Breast epithelium (tissue), 3 donors: ENCODE data around the gene GFOD2.

Source experiments
- POLR2A ChIP-seq: fragments of 450-650 bp; IDR thresholded peaks from one replicate; pipeline ENCODE4 v1.6.1; 2016; ENCODE audit warnings: antibody characterized with exemption, mild to moderate bottlenecking, moderate library complexity
- TF ChIP-seq, protein P1 (sequence below), 3 donors: fragments of 450-650 bp; IDR thresholded peaks; one replicate each; pipeline ENCODE4 v1.5.1; 2016 to 2017; ENCODE audit warnings: antibody characterized with exemption in 3 of 3, mild to moderate bottlenecking in 3 of 3, moderate library complexity in 3 of 3

DNA sequence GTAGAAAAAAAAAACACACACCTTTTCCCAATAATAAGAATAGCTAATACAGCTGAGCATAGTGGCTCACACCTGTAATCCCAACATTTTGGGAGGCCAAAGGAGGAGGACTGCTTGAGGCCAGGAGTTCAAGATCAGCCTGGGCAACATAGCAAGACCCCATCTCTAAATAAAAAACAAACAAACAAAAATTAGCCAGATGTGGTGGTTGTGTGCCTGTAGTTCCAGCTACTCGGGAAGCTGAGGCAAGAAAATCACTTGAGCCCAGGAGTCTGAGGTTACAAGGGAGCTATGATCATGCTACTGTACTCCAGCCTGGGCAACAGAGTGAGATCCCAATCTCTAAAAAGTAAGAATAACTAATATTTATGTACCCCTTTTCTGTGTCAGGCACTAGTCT is 42.8 kb upstream of the GFOD2 start:
- TF ChIP-seq, protein P1, sequence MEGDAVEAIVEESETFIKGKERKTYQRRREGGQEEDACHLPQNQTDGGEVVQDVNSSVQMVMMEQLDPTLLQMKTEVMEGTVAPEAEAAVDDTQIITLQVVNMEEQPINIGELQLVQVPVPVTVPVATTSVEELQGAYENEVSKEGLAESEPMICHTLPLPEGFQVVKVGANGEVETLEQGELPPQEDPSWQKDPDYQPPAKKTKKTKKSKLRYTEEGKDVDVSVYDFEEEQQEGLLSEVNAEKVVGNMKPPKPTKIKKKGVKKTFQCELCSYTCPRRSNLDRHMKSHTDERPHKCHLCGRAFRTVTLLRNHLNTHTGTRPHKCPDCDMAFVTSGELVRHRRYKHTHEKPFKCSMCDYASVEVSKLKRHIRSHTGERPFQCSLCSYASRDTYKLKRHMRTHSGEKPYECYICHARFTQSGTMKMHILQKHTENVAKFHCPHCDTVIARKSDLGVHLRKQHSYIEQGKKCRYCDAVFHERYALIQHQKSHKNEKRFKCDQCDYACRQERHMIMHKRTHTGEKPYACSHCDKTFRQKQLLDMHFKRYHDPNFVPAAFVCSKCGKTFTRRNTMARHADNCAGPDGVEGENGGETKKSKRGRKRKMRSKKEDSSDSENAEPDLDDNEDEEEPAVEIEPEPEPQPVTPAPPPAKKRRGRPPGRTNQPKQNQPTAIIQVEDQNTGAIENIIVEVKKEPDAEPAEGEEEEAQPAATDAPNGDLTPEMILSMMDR (IDR thresholded peaks at IDR 0.05) = no peak
- no peak for TF ChIP-seq POLR2A
